HG02970 (cell line): ENCODE results near the gene BICRA.

ENCODE experiments used
- ATAC-seq: cut with Tn5 transposase; IDR thresholded peaks from one replicate; pipeline ENCODE4 v1.9.1; 2021; ENCODE audit warnings: mild to moderate bottlenecking, moderate library complexity, moderate number of reproducible peaks; ENCODE audit not compliant: unreplicated experiment, low FRiP score

BICRA gene

DNA sequence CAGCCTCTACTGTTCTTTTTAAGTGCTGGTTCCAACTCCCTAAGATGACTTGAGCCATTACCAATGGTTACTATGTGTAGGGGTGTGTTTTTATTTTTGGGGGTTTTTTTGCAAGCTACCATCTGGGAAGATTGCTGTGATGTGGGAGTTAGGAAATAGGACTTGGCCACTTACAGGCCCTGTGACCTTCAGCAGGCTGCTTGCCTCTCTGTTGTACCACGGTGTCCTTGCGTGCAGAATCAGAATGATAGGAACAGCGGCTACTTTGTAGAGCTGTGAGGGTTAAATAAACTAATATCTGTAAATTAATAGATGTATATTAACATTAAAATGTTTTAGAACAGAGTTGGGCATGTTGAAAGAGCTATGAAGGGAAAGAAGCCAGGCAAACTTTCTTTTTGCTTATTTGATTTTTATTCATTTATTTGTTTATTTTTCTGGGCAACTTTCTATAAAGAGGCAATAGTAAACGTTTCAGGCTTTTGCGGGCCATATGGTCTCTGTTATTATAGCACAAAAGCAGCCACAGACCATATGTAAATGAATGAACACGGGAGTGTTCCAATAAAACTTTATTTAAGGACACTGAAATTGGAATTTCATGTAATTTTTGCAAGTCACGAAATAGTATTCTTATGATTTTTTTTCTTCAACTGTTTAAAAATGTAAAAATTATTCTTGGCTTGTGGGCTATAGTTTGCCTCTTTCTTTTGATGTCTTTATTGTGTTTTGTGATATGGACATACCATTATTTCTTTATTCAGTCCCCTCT, 77.9 kb downstream of the BICRA start:
- ATAC-seq = no peak

- no peak for ATAC-seq
Observed at GRCh38 chr19:47687906-47688305, 79.0 kb downstream of the BICRA start.

- no peak for ATAC-seq
Observed at GRCh38 chr19:47691090-47691489, 82.2 kb downstream of the BICRA start.

DNA sequence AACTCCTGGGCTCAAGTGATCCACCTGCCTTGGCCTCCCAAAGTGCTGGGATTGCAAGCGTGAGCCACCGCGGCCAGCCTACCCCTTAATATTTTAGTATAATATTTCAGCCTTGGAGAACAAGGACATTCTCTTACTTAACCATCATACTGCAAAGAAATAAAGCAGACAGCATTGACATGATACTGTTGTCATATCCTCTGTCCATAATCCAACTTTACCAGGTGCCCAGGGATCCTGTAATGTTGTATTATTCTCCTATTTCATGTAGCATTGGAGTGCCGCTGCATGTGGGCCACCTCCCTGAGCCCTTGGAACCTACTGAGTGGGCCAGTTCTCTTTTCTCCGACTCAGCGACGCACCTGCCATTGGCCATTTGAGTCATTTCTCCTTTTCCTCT, 82.8 kb downstream of the BICRA start:
- ATAC-seq = no peak

- ATAC-seq = no peak
Observed at GRCh38 chr19:47693489-47693888, 84.6 kb downstream of the BICRA start.

DNA sequence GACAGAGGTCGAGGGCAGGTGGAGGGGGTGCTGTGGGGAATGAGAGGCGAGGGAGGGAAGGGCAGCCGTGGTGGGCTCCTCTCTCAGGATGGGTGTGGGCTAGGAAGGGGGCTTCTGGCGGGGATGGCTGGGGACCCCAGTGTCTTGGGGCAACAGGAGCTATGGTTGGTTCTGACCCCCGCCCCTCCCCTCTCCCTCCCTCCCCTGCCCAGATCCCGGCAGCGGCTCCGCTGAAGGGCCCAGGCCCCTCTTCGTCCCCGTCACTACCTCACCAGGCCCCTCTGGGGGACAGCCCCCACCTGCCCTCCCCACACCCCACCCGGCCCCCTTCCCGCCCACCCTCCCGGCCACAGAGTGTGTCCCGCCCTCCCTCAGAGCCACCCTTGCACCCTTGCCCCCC, 85.0 kb downstream of the BICRA start:
- no peak for ATAC-seq

GRCh38 chr19:47694466-47695273, 85.7 kb downstream of the BICRA start:
- ATAC-seq = no peak

GRCh38 chr19:47695533-47696262, 86.8 kb downstream of the BICRA start:
- no peak for ATAC-seq

- no peak for ATAC-seq
Observed at GRCh38 chr19:47696635-47697034, 87.7 kb downstream of the BICRA start.

DNA sequence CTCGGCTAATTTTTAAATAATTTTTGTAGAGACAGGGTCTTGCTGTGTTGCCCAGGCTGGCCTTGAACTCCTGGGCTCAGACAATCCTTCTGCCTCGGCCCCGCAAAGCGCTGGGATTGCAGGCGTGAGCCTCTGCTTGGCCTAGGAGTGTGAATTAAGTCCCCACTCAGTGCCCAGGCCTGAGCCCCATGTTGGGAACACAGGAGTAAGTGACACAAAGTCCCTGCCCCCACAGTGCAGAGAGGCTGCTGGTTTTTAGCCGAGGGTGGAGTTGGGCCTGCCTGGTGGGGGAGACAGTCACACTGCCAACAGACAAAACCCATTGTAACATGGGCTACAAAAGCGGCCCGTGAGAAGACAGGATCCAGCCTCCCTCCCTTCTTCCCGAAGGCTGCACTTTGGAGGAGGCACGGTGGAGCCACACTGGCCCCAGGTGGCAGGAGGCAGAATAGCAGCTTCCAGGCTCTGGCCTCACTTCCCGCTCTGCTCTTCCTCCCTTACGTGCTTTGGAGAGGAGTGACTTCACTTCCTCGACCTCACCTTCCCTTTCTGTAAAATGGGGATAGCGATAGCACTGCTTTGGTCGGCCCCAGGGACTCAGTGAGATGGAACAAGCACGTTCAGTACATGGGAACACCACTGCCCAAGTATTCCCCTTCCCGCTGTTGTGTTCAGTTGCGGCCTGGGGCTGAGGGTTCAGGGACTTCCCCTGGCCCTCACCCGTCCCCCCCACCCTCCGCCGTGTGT, 89.1 kb downstream of the BICRA start:
- ATAC-seq = no peak

DNA sequence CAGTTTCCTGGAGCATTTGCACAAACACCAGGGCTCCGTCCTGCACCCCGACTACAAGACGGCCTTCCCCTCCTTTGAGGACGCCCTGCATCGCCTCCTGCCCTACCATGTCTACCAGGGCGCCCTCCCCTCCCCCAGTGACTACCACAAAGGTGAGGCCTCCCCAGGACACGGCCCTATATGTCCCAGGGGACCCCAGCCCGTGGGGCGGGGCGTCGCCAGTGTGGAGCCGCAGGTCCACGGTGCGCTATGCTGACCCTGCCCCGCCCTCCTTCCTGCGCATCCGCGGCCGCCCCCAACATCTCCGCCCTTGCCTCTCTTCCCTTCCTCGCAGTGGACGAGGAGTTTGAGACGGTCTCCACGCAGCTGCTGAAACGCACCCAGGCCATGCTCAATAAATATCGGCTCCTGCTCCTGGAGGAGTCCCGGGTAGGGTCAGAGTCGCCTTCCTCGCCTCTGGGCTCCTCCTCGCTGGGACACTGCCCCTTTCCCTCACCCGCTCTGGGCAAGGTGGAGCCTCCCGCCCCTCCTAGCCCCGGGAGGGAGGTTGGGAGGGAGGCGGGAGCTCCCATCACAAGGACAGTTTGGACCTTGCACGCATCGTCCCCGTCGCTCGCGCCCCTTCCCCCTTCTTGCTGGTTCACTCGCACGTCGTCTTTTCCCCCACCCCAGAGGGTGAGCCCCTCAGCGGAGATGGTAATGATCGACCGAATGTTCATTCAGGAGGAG, 89.9 kb downstream of the BICRA start:
- ATAC-seq = no peak

GRCh38 chr19:47699360-47699917, 90.5 kb downstream of the BICRA start:
- ATAC-seq = no peak

GRCh38 chr19:47700934-47701716, 92.2 kb downstream of the BICRA start:
- ATAC-seq = no peak

DNA sequence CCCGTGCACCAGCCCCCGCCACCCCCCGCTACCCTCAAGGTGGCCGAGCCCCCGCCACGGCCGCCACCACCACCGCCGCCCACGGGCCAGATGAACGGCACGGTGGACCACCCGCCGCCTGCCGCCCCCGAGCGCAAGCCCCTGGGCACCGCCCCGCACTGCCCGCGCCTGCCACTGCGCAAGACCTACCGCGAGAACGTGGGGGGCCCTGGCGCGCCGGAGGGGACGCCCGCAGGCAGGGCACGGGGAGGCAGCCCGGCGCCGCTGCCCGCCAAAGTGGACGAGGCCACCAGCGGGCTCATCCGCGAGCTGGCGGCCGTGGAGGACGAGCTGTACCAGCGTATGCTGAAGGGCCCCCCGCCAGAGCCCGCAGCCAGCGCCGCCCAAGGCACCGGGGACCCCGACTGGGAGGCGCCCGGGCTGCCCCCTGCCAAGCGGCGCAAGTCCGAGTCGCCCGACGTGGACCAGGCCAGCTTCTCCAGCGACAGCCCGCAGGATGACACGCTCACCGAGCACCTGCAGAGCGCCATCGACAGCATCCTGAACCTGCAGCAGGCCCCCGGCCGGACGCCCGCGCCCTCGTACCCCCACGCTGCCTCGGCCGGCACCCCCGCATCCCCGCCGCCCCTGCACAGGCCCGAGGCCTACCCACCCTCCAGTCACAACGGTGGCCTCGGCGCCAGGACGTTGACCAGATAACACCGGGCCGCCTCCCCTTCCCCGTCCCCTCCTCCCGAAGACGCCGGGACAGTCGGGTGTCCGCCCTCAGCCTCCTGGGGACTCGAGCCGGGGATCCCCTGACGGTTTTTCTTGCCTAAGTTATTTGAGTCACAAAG, 93.0 kb downstream of the BICRA start:
- ATAC-seq = no peak

GRCh38 chr19:47702671-47703070, 93.7 kb downstream of the BICRA start:
- no peak for ATAC-seq

DNA sequence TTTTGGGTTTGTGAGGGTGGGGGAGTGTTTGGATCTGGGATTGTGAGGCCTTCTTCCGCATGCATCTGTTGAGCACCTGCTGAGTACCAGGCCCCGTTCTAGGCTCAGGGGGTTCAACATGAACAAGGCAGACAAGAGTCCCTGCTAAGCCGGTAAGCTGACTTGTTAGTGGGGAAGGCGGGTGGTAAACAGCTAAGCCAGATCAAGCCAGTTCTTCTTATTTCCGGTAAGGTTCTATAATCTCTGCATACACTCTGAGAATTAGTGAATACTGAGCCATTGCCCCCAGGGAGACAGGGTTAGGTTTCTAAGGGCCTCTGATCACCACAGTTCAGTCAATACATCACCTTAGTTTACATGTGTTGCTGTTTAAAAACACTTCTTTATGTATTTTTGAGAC, 94.4 kb downstream of the BICRA start:
- ATAC-seq = no peak

- no peak for ATAC-seq
Observed at GRCh38 chr19:47704024-47704423, 95.1 kb downstream of the BICRA start.

- no peak for ATAC-seq
Observed at GRCh38 chr19:47704656-47705055, 95.7 kb downstream of the BICRA start.
